Measurements from ENCODE around the gene WDR5B.
A peak's percentile ranks its signal among the peaks of the same experiment; 100 is the strongest.
"Not testable (repeated sequence)": the region's sequence is repeated elsewhere in the genome, so short reads cannot be mapped to it uniquely, and the experiment has no call there.

The WDR5B gene

DNA sequence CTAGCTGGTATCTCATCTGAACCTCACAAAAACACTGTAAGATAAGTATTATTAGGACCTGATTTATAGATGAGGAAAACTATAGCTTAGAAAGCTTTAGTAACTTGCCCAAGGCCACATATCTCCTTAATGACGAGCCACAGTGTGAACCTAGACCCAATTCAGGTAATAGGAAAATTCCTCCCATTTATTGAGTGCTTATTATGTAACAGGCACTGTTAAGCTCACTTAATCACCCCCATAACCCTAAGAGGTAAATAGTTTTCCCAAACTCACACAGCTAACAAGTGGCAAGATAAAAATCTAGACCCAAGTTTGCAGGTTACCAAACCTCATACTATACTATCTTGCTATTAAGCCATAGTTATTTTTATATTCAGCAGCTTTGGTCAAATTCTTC is 7.9 kb downstream of the WDR5B start:
- no peak for DNase-seq

DNA sequence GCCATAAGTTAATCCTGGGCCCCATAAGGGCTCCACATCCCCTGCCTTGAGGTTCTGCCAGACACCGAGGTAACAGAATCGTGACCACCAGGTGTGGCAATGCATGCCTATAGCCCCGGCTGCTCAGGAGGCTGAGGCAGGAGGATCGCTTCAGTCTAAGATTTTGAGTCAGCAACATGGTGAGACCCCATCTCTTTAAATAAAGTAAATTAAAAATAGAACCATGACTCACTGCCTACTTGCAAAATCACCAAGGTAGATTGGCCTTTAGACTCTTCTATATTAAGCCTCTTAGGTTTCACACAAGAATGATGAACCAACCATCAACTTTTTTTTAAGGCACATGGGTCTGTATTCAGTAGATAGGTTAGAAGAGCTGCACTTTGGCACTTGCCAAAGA is 9.7 kb downstream of the WDR5B start:
- DNase-seq: no peak

DNA sequence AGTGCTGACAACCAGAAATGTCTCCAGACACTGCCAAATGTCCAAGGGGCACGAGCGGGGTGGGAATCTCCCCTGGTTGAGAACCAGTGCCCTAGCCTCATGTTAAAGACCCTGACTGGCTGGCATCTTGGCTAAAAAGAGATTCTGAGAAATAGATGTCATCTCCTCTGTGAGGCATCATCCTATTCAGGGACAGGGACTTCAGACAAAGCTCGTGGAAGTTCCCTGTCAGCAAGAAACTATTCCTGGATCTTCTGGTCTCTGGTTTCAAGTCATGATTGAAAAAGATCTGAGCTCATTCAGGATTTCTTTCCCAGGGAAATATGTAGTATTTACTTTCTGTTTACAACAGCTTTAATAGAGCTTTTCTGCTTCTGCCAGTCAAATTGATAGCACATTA is 10.8 kb downstream of the WDR5B start:
- no peak for DNase-seq

DNA sequence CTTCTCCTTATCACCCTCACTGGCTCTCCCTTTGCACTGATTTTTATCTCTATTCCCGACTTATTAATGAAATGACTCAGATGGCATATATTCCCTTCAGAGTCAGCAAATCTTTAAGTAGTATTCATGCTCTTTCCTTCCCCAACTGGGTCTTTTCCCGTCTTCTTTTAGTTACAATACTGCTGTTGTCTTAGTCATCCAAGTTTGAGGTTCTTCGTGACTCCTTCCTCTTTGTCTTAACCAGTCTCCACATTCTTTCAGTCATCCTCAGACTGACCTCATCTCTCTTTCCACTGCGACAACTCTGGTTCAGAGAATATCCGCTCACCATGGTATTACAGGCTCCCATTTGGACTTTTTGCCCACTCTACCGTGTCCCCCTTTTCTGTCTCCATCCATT is 12.4 kb downstream of the WDR5B start:
- DNase-seq: no peak

DNA sequence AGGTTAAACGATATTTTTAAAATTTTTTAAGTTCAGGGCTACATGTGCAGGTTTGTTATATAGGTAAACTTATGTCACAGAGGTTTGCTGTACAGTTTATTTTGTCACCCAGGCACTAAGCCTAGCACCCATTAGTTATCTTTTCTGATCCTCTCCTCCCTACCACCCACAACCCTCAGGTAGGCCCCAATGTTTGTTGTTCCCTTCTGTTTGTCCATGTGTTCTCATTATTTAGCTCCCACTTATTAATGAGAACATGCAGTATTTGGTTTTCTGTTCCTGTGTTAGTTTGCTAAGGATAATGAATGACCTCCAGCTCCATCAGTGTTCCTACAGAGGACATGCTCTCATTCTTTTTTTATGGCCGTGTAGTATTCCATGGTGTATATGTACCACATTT is 16.9 kb downstream of the WDR5B start:
- DNase-seq: no peak

DNA sequence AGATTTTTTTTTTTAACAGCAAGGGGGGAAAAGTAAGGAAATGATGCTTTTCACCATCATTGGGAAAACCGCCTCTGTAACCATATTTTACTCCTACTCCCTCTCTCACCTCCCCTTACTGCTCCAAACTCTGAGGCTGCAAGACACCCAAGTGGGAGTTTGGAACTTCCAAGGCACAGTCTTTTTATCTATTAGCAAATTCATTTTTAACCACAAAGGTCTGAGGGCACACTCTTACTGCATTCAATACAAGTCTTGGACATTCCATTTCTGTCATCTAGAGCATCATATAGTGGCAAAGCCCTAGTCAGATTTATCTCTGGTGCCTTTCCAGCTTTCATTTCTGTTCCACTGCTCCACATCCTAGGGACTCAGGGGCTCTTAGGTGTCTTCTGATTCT is 18.7 kb downstream of the WDR5B start:
- DNase-seq: no peak

DNA sequence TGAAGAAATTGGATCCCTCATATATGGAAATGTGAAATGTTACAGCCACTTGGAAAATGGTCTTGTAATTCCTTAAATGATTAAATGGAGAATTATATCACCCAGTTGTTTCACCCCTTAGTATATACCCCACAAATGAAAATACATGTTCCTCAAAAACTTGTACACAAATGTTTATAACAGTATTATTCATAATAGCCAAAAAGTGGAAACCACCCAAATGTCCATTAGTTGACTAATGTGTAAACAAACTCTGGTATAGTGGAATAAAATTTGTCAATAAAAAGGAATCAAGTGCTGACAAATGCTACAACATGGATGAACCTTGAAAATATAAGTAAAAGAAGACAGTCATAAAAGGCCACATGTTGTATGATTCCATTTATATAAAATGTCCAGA is 19.4 kb downstream of the WDR5B start:
- no peak for DNase-seq

DNA sequence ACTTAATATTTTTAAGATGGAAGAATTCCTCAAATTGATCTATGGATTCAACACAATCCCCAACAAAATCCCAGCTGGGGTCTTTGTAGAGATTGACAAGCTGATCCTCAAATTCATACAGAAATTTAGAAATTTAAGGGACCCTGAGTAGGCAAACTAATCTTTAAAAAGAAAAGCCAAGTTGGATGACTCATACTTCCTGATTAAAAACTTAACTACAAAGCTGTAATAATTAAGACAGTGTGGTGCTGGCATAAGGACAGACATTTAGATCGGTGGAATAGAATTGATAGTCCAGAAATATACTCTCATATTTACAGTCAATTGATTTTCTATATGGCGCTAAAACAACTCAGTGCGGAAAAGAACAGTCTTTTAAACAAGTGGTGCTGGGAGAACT is 20.3 kb downstream of the WDR5B start:
- DNase-seq: no peak

DNA sequence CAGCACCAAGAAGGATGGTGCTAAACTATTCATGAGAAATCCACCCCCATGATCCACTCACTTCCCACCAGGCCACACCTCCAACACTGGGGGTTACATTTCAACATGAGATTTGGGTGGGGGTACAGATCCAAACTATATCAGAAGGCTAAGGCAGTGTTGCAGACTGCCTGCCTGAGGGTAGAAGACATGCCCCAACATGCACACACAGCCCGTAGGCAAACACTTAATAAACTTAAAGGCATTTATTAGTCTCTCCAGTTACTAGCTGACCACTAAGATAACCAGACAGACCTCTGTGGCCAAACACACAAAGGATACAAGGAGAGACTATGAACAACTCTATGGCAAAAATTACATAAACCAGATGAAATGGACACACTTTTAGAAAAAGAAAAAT is 21.7 kb downstream of the WDR5B start:
- no peak for DNase-seq

DNA sequence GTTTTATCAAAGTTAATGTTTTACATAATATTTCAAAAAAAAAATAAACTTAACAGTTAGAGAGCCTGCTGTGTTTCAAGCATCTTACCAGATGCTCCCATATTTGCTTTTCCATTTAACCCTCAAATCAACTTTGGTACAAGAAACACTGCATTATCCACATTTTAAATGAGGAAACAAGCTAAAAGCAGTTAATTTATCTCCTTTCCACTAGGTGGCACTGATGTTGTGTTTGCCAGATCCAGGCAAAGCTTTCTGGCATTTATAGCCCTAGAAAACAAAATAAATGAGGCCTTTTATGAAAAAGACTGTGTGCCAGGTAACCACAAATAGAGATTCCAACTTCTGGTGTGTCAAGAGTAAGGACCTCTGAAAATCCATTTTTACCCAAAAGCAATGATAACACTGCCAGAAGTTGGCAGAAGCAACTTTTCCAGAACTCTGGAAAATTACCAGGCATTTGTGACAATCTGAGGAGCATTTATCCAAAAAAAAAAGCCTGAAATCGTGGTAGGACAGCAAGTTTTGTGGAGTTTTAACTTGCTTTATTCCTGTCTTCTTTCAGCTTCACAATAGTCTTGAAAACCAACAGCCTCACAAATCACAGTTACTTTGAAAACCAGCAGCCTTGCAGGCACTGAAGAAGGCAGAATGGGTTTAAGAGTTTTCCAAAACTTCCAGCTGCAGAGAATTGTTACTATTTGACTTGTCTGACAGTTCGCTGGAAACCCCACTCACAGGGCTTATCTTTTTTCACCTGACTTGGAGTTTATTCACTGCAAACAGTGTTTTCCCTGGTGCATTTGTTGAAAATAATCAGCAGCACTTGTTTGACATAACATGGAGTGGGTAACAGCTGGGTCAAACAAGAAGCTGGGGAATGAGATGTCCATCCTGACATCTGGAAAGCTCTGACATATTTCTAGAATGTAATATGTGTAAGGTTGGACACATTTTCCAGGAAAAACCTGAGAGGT is 22.7 kb downstream of the WDR5B start:
- peak; percentile 47 for DNase-seq

DNA sequence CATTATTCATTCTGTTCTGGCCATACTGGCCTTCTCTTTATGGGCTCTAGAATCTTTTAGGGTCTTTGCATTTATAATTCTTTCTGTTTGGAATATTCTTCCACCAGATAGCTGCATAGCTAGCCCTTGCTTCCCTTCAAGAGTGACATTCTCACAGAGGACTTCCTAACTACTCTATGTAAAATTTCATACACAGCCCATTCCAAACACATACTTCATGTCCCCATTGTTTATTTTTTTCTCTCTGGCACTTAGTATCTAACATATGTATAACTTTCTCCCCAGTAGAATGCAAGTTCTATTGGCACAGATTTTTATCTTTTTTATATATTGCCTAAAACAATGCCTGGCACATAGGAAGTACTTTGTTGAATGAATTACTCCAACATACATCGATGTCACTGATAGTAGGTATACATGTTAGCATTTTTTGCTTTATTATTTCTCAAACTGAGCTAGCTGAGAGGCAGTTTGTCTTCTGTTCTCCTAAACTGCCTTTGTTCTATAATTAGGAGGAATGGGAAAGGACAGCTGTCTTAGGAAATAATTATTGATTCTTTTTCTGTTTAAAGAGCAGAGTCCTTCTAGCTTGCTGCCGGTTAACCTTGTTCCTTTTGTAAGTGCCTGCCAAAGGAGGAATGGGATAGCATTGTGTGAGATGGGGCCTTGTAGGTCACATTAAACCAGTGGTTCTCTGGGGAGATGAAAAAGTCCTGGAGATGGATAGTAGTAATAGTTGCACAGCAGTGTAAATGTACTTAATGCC is 24.0 kb downstream of the WDR5B start:
- DNase-seq: no peak

DNA sequence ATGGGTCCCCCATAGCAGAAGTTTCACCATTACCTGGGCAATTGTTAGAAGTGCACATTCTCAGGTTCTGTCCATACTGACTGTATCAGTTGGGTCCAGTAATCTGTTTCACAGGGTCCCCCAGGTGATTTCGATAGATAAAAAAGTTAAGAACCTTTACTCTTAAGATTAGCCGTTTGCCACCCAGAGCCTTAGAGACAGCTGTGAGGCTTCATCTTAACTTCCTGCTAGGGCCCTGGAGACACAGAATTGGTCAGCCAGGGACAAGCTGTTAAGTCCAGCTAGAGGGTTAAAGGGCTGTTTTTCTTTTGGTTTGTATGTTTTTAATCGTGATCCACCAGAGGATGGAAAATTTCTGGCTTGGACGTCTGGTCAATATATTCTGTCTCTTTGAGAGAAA is 25.2 kb downstream of the WDR5B start:
- no peak for DNase-seq

DNA sequence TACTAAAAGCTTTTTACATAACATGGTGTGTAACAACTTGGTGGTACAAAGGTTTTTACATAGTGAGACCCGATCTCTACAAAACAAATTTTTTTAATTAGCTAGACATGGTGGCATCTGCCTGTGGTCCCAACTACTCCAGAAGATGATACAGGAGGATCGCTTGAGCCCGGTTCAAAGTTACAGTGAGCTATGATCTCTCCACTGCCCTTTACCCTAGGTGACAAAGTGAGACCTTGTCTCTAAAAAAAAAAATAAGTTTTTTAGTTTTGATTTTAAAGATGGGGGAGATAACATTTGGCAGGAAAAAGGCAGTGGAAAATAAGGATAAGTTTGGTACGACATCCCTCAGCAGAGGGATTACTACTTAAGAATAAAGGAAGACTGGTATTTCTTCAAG is 26.0 kb downstream of the WDR5B start:
- no peak for DNase-seq

DNA sequence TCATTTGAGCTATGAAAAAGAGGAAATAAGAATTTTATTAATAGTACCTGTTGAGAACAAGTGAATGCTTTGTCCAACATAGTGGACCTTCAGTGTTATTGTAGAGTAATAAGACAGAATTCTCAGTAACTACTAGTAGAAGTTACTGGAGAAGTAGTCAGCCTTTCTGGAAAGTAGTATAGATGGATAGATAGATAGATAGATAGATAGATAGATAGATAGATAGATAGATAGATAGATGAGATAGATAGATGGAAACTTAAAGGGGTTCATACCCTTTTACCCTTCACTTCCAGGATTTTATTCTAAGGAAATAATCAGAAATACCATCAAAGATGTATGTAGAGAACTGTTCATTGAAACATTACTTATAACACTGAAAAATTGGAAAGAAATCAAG is 26.7 kb downstream of the WDR5B start:
- DNase-seq: no peak

DNA sequence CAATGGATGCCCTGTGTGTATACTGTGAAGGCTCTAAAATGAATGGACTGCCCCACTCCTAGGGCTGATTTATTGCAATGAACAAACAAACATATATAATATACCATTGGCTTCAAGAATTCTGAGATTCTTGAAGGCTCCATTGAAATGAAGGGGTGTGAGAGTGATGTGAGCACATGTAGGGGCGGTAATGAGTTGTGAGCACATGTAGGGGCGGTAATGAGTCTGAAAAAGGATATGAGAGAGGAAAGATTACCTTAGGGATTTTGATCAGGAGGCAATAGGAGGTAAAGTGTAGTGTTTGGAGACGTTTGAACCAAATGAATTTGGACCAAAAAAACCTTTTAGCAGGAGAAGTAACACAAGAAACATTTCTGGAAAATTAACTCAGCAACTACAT is 28.2 kb downstream of the WDR5B start:
- DNase-seq: no peak

DNA sequence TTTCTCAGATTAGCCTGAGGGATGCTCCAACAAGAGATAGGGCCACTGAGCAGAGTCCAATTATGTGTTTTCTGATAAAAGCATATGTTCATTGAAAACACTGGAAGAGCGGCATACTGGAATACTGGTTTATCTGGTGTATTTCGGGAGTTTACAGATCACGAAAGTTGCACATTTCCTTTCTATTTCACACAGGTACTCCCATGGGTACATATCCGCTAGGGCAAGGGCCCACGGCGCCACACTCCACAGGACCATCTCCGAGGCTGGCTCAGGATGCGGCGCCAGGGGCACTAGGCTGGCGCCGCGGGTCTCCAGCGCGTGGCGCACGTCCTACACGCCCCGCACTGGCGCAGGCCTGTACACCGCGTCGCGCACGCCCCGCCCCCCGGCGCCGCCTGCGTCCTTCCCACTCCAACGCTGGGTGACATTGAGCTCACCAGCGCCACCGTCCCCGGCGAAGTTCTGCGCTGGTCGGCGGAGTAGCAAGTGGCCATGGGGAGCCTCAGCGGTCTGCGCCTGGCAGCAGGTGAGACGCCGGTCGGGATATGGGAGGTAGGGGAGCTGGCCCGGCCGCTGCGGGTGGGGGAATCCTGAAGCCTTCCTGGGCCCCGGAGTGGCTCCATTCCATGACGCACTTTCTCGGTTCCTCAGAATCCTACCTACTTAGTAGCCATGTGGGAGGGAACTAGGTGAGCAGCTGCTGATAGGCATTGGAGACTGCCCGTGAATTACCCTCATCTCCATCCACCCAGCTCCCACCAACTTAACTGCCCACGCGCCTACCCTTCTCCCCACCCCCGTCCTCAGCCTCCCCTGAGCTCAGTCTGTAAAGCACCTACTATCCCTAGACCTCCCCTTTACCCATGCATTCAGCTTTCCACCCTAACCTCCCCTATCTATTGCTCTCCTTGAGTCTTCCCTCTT is 31.8 kb downstream of the WDR5B start, which contains the start of gene FAM162A:
TSS of gene FAM162A (plus strand) at position 412 of the 927 bp plus-strand sequence. CDS start at position 496, 84 bp downstream.
- DNase-seq: peak; percentile 92

DNA sequence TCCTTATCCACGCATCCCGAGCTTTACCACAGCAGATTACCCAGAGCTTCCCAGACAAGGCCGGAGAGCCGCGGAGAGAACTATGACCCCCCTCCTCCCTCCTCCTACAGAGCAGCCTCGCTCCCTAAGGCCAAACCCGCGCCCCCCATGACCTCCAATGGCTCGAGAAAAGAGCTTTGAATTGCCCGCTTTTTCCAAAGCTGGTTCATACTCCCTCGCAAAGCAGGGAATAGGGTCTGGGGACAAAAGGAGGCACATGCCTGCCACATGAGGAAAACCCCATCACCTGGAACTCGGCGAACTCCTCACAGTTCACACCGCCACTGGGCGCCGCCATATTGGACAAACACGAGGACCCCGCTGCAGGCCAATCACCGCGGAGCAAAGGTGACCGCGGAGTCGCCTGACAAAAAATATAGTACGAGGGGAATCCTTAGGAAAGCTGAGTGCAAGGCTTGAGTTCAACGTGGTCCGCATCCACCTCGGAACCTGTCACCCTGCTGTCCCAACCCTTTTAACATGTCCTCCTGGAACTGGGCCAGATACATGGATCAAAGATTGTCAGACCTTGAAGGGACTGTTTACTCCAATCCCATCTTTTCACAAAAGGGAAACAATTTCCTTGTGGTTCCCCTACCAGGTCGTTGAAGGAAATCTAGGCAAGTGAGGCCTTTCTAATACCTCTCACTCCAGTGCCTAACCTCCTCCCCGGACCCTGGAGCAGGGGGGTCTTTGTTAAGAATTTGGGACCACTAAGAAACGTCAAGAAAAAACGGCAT is 32.8 kb downstream of the WDR5B start, which contains the start of gene MIX23:
TSS of gene MIX23 (minus strand) at position 344 of the 779 bp plus-strand sequence. CDS start at position 337, 7 bp downstream.
- DNase-seq: peak; percentile 80

DNA sequence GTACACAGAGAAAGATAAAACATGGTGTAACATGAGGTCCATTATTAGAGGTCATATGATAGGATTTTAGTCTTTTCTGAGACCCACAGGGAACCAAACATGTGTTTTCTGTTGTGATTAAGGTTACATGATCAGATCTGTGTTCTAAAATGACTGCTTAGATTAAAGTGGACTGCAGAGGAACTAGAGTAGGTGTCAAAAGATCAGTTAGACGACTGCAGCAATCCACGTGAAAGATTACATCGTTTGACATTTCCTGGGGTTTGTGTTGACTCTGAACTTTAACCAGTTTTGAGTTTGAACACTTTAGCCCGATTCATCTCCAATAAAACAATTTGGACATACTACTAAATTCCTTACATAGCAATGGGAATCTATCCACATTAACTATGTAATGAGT is 37.9 kb downstream of the WDR5B start:
- DNase-seq: no peak

DNA sequence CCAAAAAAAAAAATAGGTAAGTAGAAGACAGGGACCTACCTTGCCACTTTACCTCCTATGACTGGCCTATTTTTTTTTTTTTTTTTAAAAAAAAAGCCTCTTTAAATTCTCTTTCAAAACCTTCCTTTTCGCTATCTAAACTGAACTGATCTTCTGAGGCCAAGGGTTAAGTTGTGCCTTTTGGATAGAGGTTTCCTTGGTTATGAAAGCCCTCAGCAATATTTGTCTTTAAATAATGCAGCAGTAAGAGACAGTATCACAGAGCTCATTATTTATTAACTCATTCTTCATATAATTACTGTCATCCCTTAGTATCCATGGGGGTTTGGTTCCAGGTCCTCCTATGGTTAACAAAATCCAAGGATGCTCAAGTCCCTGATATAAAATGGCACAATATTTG is 41.8 kb downstream of the WDR5B start:
- DNase-seq: no peak

DNA sequence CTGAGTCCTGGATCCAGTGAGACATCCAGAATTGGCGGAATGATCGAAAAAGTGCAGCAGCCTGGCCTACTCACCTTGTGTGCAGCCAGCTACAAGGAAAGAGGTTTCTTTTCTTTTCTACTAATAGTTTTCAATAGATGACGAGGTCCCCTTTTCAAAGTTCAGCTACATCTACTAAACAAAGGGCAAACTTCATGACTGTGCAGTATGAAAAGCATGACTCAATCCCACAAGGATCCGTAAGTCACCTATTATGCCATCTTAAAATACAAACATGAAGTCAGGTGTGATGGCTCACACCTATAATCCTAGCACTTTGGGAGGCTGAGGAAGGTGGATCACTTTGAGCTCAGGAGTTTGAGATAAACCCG is 49.5 kb downstream of the WDR5B start:
- no peak for DNase-seq

DNA sequence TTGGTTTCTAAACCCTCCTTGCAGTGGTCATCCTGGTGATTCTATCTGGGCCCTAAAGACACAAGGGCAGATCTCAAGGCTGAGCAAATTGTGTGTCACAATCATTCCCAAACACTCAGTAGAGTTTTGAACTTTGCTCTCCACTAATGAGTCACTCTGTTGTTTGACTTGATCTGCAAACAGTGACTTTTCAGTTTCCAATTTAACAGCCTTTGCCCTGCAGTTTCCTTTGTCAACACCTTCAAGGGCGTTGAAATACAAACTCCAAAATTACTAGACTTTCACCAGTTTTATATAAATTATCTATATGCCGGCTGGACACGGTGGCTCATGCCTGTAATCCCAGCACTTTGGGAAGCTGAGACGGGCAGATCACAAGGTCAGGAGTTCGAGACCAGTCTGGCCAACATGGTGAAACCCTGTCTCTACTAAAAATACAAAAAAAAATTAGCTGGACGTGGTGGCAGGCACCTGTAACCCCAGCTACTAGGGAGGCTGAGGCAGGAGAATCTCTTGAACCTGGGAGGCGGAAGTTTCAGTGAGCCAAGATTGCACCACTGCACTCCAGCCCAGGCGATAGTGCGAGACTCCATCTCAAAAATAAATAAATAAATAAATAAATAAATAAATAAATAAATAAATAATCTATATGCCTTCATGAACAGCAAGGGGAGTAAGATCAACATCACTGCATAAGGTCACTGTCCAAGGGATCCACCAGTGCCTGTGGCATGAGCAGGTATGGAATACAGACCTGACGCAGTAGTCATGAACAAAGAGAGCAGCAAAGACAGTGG is 50.1 kb downstream of the WDR5B start:
- DNase-seq: not testable (repeated sequence)
